Astrocyte of the spinal cord (primary cell): ENCODE measurements around the gene SPEM2.

Experiments used
- DNase-seq: peaks from one replicate; pipeline ENCODE4 v3.0.0; 2011; ENCODE audit warnings: low read depth, low spot score
- H3K4me3 ChIP-seq: 2 replicates; pipeline ENCODE4 v1.5.1; 2011; ENCODE audit warnings: low read depth, mild to moderate bottlenecking, low read length, moderate library complexity
- in situ Hi-C: cut with HindIII; loops from 2 replicates; pipeline ENCODE4 v1.10.0; 2017; ENCODE audit warnings: low sequenced_read_pairs
- TF ChIP-seq, protein P1 (sequence below): IDR thresholded peaks from 2 replicates; pipeline ENCODE4 v1.5.1; 2012; ENCODE audit warnings: low read depth, mild to moderate bottlenecking, low read length, inconsistent platforms

SPEM2 gene

DNA sequence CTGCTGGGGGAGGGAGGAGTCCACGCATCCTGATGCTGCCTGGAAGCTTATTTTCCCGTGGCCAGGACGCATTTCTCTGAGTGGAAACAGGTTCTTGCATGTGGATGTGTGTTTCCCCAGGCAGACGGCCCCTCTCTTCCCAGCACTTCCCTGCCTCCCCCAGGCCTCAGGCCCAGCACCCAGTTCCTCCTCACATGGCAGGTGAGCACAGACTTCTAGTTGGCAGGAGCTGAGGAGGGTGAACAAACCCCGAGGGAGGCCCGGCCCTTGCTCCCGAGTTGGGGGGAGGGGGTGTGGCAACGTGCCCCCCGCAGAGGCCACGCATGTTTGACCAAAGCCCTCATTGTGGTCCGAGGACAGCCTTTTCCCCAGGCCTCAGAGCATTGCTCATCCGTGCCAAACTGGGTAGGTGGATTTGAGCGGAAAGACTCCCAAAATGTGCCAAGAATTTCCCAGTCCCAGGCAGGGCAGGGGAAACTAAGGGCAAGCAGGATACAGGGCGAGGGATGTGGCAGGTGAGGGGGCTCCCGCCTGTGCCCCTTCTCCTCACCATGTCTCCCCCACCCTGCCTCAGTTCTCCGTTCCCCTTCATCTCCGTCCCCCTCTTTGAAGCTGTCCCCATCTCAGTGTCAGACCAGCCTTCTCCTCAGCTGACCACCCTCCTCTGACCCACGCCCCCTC lies 6.8 kb upstream of the SPEM2 start:
- in situ Hi-C loops = no loop called here
- TF ChIP-seq, protein P1, sequence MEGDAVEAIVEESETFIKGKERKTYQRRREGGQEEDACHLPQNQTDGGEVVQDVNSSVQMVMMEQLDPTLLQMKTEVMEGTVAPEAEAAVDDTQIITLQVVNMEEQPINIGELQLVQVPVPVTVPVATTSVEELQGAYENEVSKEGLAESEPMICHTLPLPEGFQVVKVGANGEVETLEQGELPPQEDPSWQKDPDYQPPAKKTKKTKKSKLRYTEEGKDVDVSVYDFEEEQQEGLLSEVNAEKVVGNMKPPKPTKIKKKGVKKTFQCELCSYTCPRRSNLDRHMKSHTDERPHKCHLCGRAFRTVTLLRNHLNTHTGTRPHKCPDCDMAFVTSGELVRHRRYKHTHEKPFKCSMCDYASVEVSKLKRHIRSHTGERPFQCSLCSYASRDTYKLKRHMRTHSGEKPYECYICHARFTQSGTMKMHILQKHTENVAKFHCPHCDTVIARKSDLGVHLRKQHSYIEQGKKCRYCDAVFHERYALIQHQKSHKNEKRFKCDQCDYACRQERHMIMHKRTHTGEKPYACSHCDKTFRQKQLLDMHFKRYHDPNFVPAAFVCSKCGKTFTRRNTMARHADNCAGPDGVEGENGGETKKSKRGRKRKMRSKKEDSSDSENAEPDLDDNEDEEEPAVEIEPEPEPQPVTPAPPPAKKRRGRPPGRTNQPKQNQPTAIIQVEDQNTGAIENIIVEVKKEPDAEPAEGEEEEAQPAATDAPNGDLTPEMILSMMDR = no peak

GRCh38 chr17:7419819-7420610 lies 5.4 kb upstream of the SPEM2 start, which contains the start of gene SPEM1:
Gene SPEM1 (plus strand): TSS chr17:7420324. CDS start chr17:7420385, 61 bp downstream.
- DNase-seq = no peak
- TF ChIP-seq, protein P1 = no peak
- in situ Hi-C loops = no loop called here
- H3K4me3 ChIP-seq = no peak within 1 kb of the TSS

More for the DNA sequence above, 6.8 kb upstream of the SPEM2 start:
- no peak for DNase-seq
- no peak overlapping the region for H3K4me3 ChIP-seq

DNA sequence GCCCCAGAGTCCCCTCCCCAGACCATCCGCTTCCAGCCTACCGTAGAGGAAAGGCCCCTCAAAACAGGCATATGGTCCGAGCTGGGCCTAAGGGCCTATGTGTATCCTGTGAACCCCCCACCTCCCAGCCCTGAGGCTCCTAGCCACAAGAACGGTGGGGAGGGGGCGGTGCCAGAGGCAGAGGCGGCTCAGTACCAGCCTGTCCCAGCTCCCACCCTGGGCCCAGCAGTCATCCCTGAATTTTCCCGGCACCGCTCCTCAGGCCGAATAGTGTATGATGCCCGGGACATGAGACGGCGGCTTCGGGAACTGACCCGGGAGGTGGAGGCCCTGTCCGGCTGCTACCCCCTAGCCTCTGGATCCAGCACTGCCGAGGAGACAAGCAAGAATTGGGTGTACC lies 4.2 kb upstream of the SPEM2 start:
- H3K4me3 ChIP-seq = no peak overlapping the region
- in situ Hi-C loops = no loop called here
- TF ChIP-seq, protein P1 = no peak
- DNase-seq = no peak

GRCh38 chr17:7423679-7424078 lies 1.7 kb upstream of the SPEM2 start:
- in situ Hi-C loops = no loop called here

DNA sequence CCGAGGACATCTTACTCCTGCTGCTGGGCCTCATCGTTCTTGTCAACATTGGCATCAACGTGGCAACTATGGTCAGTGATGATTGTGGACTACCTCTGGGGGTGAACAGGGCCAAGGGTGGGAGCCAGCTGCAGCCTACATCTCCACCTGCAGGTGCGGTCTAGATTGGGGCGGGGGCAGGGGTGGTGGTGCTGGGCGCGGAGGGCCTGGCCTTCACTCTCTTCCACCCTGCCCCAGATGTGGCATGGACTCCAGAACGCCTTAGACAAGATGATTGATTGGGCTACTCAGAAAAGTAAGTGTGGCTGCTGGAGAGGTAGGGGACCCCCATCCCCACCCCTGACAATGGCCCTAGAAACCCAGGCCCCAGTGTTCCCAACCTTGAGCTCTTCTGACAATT lies 340 bp downstream of the SPEM2 start:
- no peak overlapping the region for H3K4me3 ChIP-seq
- in situ Hi-C loops = no loop called here
- no peak for DNase-seq
- TF ChIP-seq, protein P1 = no peak

More at GRCh38 chr17:7423679-7424078, 1.7 kb upstream of the SPEM2 start:
- TF ChIP-seq, protein P1 = no peak
- no peak overlapping the region for H3K4me3 ChIP-seq
- DNase-seq = no peak

- in situ Hi-C loops = no loop called here
- no peak overlapping the region for H3K4me3 ChIP-seq
- DNase-seq = no peak
- TF ChIP-seq, protein P1 = no peak
These were observed 917 bp downstream of the SPEM2 start for GRCh38 chr17:7426203-7426863.
